Panc1 (cell line): ENCODE measurements around the gene RNF6.

ENCODE experiments used
- CTCF ChIP-seq: fragments of 450-650 bp; IDR thresholded peaks from 2 replicates; pipeline ENCODE4 v1.5.1; 2017; ENCODE audit warnings: mild to moderate bottlenecking
- POLR2AphosphoS5 ChIP-seq: IDR thresholded peaks from 2 replicates; pipeline ENCODE4 v1.6.1; 2012; ENCODE audit warnings: mild to moderate bottlenecking, low read depth, low read length, moderate library complexity
- TF ChIP-seq, protein P1 (sequence below), 2 experiments: IDR thresholded peaks; 2 replicates each; pipeline ENCODE4 v1.6.1; 2011 to 2012; ENCODE audit warnings: low read depth in 2 of 2, control low read depth in 1 of 2, low read length in 1 of 2, mild to moderate bottlenecking in 1 of 2, moderate library complexity in 1 of 2; ENCODE audit not compliant: insufficient read depth in 1 of 2

- TF ChIP-seq CTCF (no peak), POLR2AphosphoS5 (no peak)
- TF ChIP-seq, protein P1, sequence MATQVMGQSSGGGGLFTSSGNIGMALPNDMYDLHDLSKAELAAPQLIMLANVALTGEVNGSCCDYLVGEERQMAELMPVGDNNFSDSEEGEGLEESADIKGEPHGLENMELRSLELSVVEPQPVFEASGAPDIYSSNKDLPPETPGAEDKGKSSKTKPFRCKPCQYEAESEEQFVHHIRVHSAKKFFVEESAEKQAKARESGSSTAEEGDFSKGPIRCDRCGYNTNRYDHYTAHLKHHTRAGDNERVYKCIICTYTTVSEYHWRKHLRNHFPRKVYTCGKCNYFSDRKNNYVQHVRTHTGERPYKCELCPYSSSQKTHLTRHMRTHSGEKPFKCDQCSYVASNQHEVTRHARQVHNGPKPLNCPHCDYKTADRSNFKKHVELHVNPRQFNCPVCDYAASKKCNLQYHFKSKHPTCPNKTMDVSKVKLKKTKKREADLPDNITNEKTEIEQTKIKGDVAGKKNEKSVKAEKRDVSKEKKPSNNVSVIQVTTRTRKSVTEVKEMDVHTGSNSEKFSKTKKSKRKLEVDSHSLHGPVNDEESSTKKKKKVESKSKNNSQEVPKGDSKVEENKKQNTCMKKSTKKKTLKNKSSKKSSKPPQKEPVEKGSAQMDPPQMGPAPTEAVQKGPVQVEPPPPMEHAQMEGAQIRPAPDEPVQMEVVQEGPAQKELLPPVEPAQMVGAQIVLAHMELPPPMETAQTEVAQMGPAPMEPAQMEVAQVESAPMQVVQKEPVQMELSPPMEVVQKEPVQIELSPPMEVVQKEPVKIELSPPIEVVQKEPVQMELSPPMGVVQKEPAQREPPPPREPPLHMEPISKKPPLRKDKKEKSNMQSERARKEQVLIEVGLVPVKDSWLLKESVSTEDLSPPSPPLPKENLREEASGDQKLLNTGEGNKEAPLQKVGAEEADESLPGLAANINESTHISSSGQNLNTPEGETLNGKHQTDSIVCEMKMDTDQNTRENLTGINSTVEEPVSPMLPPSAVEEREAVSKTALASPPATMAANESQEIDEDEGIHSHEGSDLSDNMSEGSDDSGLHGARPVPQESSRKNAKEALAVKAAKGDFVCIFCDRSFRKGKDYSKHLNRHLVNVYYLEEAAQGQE (IDR thresholded peaks at IDR 0.05; ENCODE audit: insufficient read depth in 1 of 2, low read depth in 2 of 2, low read length in 1 of 2) = no peak
Measured at GRCh38 chr13:26229080-26229615, 7.0 kb upstream of the RNF6 start.
